H9 (cell line): ENCODE results near the gene ZNF329. TPM values are rescaled to one million over a fixed set of nuclear protein-coding genes. Genes with fewer than 3 reads are reported as not detected.

Source experiments
- DNase-seq: peaks from one replicate; pipeline ENCODE4 v3.0.0-alpha.2; 2017
- H2AFZ ChIP-seq: one replicate; pipeline ENCODE4 v1.6.1; 2013; ENCODE audit warnings: mild to moderate bottlenecking, low read length, control low read depth, moderate library complexity
- H2AK5ac ChIP-seq: 2 replicates; pipeline ENCODE4 v1.6.1; 2013; ENCODE audit warnings: low read length, control low read depth, mixed read lengths; ENCODE audit not compliant: insufficient read length
- H2BK120ac ChIP-seq: one replicate; pipeline ENCODE4 v1.6.1; 2013; ENCODE audit warnings: low read depth, mild to moderate bottlenecking, low read length, control low read depth, inconsistent platforms; ENCODE audit not compliant: poor library complexity, severe bottlenecking
- H2BK12ac ChIP-seq: 2 replicates; pipeline ENCODE4 v1.6.1; 2013; ENCODE audit warnings: low read length, control low read depth, mixed read lengths, low read depth; ENCODE audit not compliant: insufficient read length
- H2BK15ac ChIP-seq: 2 replicates; pipeline ENCODE4 v1.6.1; 2013; ENCODE audit warnings: low read depth, low read length, control low read depth
- H2BK20ac ChIP-seq: one replicate; pipeline ENCODE4 v1.6.1; 2013; ENCODE audit warnings: low read depth, mild to moderate bottlenecking, low read length, control low read depth, inconsistent platforms; ENCODE audit not compliant: poor library complexity, severe bottlenecking
- H2BK5ac ChIP-seq: 2 replicates; pipeline ENCODE4 v1.6.1; 2013; ENCODE audit warnings: low read length, control low read depth, mixed read lengths; ENCODE audit not compliant: insufficient read length
- H3K14ac ChIP-seq: 2 replicates; pipeline ENCODE4 v1.6.1; 2013; ENCODE audit warnings: low read length, control low read depth; ENCODE audit not compliant: insufficient read depth
- H3K18ac ChIP-seq: 2 replicates; pipeline ENCODE4 v1.6.1; 2013; ENCODE audit warnings: low read depth, mild to moderate bottlenecking, mixed read lengths, low read length, control low read depth; ENCODE audit not compliant: insufficient read length
- H3K23ac ChIP-seq: 2 replicates; pipeline ENCODE4 v1.6.1; 2013; ENCODE audit warnings: low read length, control low read depth, mixed read lengths, low read depth; ENCODE audit not compliant: insufficient read length
- H3K23me2 ChIP-seq: 2 replicates; pipeline ENCODE4 v1.6.1; 2013; ENCODE audit warnings: low read depth, mild to moderate bottlenecking, mixed read lengths, low read length, control low read depth; ENCODE audit not compliant: insufficient read length, poor library complexity, severe bottlenecking
- H3K27ac ChIP-seq: 2 replicates; pipeline ENCODE4 v1.5.1; 2013; ENCODE audit warnings: low read length, control low read depth, mixed read lengths, low read depth; ENCODE audit not compliant: insufficient read length
- H3K27me3 ChIP-seq: 2 replicates; pipeline ENCODE4 v1.6.1; 2013; ENCODE audit warnings: low read length, control low read depth, inconsistent platforms; ENCODE audit not compliant: insufficient read depth
- H3K4ac ChIP-seq: 2 replicates; pipeline ENCODE4 v1.6.1; 2013; ENCODE audit warnings: low read depth, mild to moderate bottlenecking, control low read depth, inconsistent platforms, low read length, moderate library complexity
- H3K4me1 ChIP-seq: 2 replicates; pipeline ENCODE4 v1.6.1; 2013; ENCODE audit warnings: low read length, control low read depth, inconsistent platforms; ENCODE audit not compliant: insufficient read depth
- H3K4me2 ChIP-seq: 2 replicates; pipeline ENCODE4 v1.6.1; 2013; ENCODE audit warnings: low read length, control low read depth, mixed read lengths; ENCODE audit not compliant: insufficient read length, insufficient read depth
- H3K56ac ChIP-seq: 2 replicates; pipeline ENCODE4 v1.6.1; 2013; ENCODE audit warnings: low read depth, mild to moderate bottlenecking, mixed read lengths, low read length, control low read depth; ENCODE audit not compliant: insufficient read length
- H3K79me1 ChIP-seq: 2 replicates; pipeline ENCODE4 v1.6.1; 2013; ENCODE audit warnings: low read depth, mild to moderate bottlenecking, moderate library complexity, low read length, control low read depth, inconsistent platforms; ENCODE audit not compliant: insufficient read depth, poor library complexity, severe bottlenecking
- H3K79me2 ChIP-seq: 2 replicates; pipeline ENCODE4 v1.6.1; 2013; ENCODE audit warnings: low read length, control low read depth, inconsistent platforms; ENCODE audit not compliant: insufficient read depth
- H3K9ac ChIP-seq: 2 replicates; pipeline ENCODE4 v1.6.1; 2013; ENCODE audit warnings: low read length, control low read depth, mixed read lengths; ENCODE audit not compliant: insufficient read length; ENCODE audit errors: extremely low read depth
- H3K9me3 ChIP-seq: one replicate; pipeline ENCODE4 v1.6.1; 2013; ENCODE audit warnings: low read depth, low read length, inconsistent platforms; ENCODE audit not compliant: control insufficient read depth
- H3T11ph ChIP-seq: one replicate; pipeline ENCODE4 v1.6.1; 2013; ENCODE audit warnings: mild to moderate bottlenecking, low read length, control low read depth, inconsistent platforms
- H4K20me1 ChIP-seq: one replicate; pipeline ENCODE4 v1.6.1; 2013; ENCODE audit not compliant: control insufficient read depth, insufficient read length, insufficient read depth
- H4K5ac ChIP-seq: 2 replicates; pipeline ENCODE4 v1.6.1; 2013; ENCODE audit warnings: low read depth, mild to moderate bottlenecking, mixed read lengths, low read length, control low read depth; ENCODE audit not compliant: insufficient read length
- H4K8ac ChIP-seq: replicated peaks from 2 replicates; pipeline ENCODE4 v1.6.1; 2013; ENCODE audit warnings: low read length, control low read depth, mixed read lengths, low read depth; ENCODE audit not compliant: insufficient read length
- H4K91ac ChIP-seq: 2 replicates; pipeline ENCODE4 v1.6.1; 2013; ENCODE audit warnings: low read depth, mild to moderate bottlenecking, moderate library complexity, mixed read lengths, low read length, control low read depth; ENCODE audit not compliant: insufficient read length
- H3K27ac Mint-ChIP-seq, 3 experiments: 2 replicates in 2 of 3; 3 replicates in 1 of 3; pipeline ENCODE4 v1.8.0; 2020 to 2021; ENCODE audit warnings: mixed read lengths in 3 of 3, mild to moderate bottlenecking in 1 of 3, moderate library complexity in 1 of 3
- H3K27me3 Mint-ChIP-seq: 2 replicates; pipeline ENCODE4 v1.8.0; 2021; ENCODE audit warnings: low read depth, mild to moderate bottlenecking, moderate library complexity, mixed read lengths
- H3K36me3 Mint-ChIP-seq, 3 experiments: 2 replicates in 2 of 3; 3 replicates in 1 of 3; pipeline ENCODE4 v1.8.0; 2020 to 2021; ENCODE audit warnings: low read depth in 3 of 3, mixed read lengths in 3 of 3; ENCODE audit not compliant: insufficient read depth in 1 of 3
- H3K4me1 Mint-ChIP-seq, 2 experiments: 2 replicates each; pipeline ENCODE4 v1.8.0; 2020; ENCODE audit warnings: mixed read lengths in 2 of 2
- H3K4me3 Mint-ChIP-seq, 2 experiments: 2 replicates in 1 of 2; 3 replicates in 1 of 2; pipeline ENCODE4 v1.8.0; 2020 to 2021; ENCODE audit warnings: mild to moderate bottlenecking in 2 of 2, mixed read lengths in 2 of 2, moderate library complexity in 1 of 2
- H3K9me3 Mint-ChIP-seq, 2 experiments: 2 replicates in 1 of 2; 3 replicates in 1 of 2; pipeline ENCODE4 v1.8.0; 2020; ENCODE audit warnings: mild to moderate bottlenecking in 2 of 2, mixed read lengths in 2 of 2, moderate library complexity in 1 of 2
- WGBS: extraction: QIAGEN DNeasy Blood & Tissue Kit; methylation state at CpG from one replicate; pipeline ENCODE4 v1.1.7; 2013; ENCODE audit warnings: missing lambda C conversion rate, low lambda C conversion rate, mixed read lengths; ENCODE audit not compliant: insufficient read length; ENCODE audit errors: extremely low coverage; 5-methylcytosine and 5-hydroxymethylcytosine counted together
- total RNA-seq: library from RNA; stranded (reverse); gene quantifications from 2 replicates; pipeline ENCODE4 v1.2.1, GENCODE V29; 2021
- TF ChIP-seq, protein P1 (sequence below): fragments of 200-600 bp; sonication (generic); conservative IDR thresholded peaks from 3 replicates; pipeline ENCODE4 v1.8.0; 2021; ENCODE audit warnings: antibody characterized with exemption, mild to moderate bottlenecking

Gene ZNF329
- total RNA-seq, 1 experiment from 2014 or later: 12.1 TPM

- WGBS: no CpG with 5 or more reads among the region's 85 CpGs
- Histone ChIP-seq H2BK120ac (no peak overlapping the region), H3K23ac (no peak overlapping the region), H2AK5ac (no peak overlapping the region), H3K18ac (peak overlapping the region; percentile 18), H3K79me2 (no peaks in the 10 kb centered on the region), H4K5ac (no peak overlapping the region), H3K23me2 (peaks cover under 1% of the 10 kb centered on the region), H3K4me1 (no peaks in the 10 kb centered on the region), H2BK12ac (no peak overlapping the region), H2BK15ac (no peak overlapping the region), H3K79me1 (no peaks in the 10 kb centered on the region), H4K20me1 (no peaks in the 10 kb centered on the region), H3K4ac (no peak overlapping the region), H3K27ac (no peak overlapping the region), H2BK20ac (no peak overlapping the region), H2BK5ac (no peak overlapping the region), H4K8ac (no peak overlapping the region), H4K91ac (no peak overlapping the region), H3K56ac (no peak overlapping the region), H2AFZ (no peak overlapping the region), H3K9me3 (no peaks in the 10 kb centered on the region), H3K27me3 (no peaks in the 10 kb centered on the region), H3T11ph (no peak overlapping the region), H3K9ac (peak overlapping the region; percentile 51), H3K4me2 (peak overlapping the region; percentile 52), H3K14ac (peak overlapping the region; percentile 67; the same call in 1 of the 2 replicates)
- H3K4me3 Mint-ChIP-seq: peak overlapping the region; percentile 84 to 92
- H3K36me3 Mint-ChIP-seq: peaks cover 0 to 5% (median under 1%) of the 10 kb centered on the region in 3 experiments; a peak in 4 of 7 replicates
- peak; percentile 96 for DNase-seq
- peaks cover 12% of the 10 kb centered on the region for H3K27me3 Mint-ChIP-seq
- TF ChIP-seq, protein P1, sequence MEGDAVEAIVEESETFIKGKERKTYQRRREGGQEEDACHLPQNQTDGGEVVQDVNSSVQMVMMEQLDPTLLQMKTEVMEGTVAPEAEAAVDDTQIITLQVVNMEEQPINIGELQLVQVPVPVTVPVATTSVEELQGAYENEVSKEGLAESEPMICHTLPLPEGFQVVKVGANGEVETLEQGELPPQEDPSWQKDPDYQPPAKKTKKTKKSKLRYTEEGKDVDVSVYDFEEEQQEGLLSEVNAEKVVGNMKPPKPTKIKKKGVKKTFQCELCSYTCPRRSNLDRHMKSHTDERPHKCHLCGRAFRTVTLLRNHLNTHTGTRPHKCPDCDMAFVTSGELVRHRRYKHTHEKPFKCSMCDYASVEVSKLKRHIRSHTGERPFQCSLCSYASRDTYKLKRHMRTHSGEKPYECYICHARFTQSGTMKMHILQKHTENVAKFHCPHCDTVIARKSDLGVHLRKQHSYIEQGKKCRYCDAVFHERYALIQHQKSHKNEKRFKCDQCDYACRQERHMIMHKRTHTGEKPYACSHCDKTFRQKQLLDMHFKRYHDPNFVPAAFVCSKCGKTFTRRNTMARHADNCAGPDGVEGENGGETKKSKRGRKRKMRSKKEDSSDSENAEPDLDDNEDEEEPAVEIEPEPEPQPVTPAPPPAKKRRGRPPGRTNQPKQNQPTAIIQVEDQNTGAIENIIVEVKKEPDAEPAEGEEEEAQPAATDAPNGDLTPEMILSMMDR: peak; percentile 99
- H3K9me3 Mint-ChIP-seq: peaks cover 22 to 32% of the 10 kb centered on the region in 2 experiments
- H3K4me1 Mint-ChIP-seq: peaks cover 4 to 10% of the 10 kb centered on the region in 2 experiments
- H3K27ac Mint-ChIP-seq: peak overlapping the region in 1 of 3 experiments; percentile 67; a peak in 2 of 7 replicates
These were observed 4.4 kb upstream of the ZNF329 start for GRCh38 chr19:58154679-58155648.
